Measurements from ENCODE around the gene CCDC70. TPM values are rescaled to one million over a fixed set of nuclear protein-coding genes. Genes with fewer than 3 reads are reported as not detected.

The CCDC70 gene
- total RNA-seq, 1 donor from 2014 or later: not detected

- TF ChIP-seq CTCF (IDR thresholded peaks at IDR 0.05): no peak
- Histone ChIP-seq H3K4me3 (no peak overlapping the region), H3K9me3 (no peaks in the 10 kb centered on the region), H3K4me1 (no peaks in the 10 kb centered on the region), H3K27ac (no peak overlapping the region), H3K36me3 (no peaks in the 10 kb centered on the region), H3K27me3 (no peaks in the 10 kb centered on the region)
- DNase-seq (ENCODE audit: low spot score in 2 of 2): no peak
- intact Hi-C loops (cut with DNase I): no loop called here
These were observed 30.2 kb upstream of the CCDC70 start for GRCh38 chr13:51831519-51831918.

GRCh38 chr13:51832471-51833152 is 29.2 kb upstream of the CCDC70 start:
- Histone ChIP-seq H3K4me1 (no peaks in the 10 kb centered on the region), H3K4me3 (no peak overlapping the region), H3K27ac (no peak overlapping the region), H3K9me3 (no peaks in the 10 kb centered on the region), H3K36me3 (no peaks in the 10 kb centered on the region), H3K27me3 (no peaks in the 10 kb centered on the region)
- DNase-seq (ENCODE audit: low spot score in 2 of 2): no peak
- intact Hi-C loops (cut with DNase I): no loop called here
- peak; percentile 18 to 53 (median 33) for TF ChIP-seq CTCF (IDR thresholded peaks at IDR 0.05)

GRCh38 chr13:51833980-51834379 is 27.8 kb upstream of the CCDC70 start:
- no peak for DNase-seq (ENCODE audit: low spot score in 2 of 2)
- H3K4me1 ChIP-seq: no peaks in the 10 kb centered on the region
- H3K9me3 ChIP-seq: no peaks in the 10 kb centered on the region
- no peak overlapping the region for H3K27ac ChIP-seq
- no peak overlapping the region for H3K4me3 ChIP-seq
- intact Hi-C loops (cut with DNase I): no loop called here
- no peak for TF ChIP-seq CTCF (IDR thresholded peaks at IDR 0.05)
- H3K27me3 ChIP-seq: no peaks in the 10 kb centered on the region
- no peaks in the 10 kb centered on the region for H3K36me3 ChIP-seq

GRCh38 chr13:51834581-51835171 is 27.1 kb upstream of the CCDC70 start:
- no peak for DNase-seq (ENCODE audit: low spot score in 2 of 2)
- Histone ChIP-seq H3K9me3 (no peaks in the 10 kb centered on the region), H3K27me3 (no peaks in the 10 kb centered on the region), H3K4me3 (no peak overlapping the region), H3K4me1 (no peaks in the 10 kb centered on the region), H3K36me3 (no peaks in the 10 kb centered on the region), H3K27ac (no peak overlapping the region)
- intact Hi-C loops (cut with DNase I): no loop called here
- no peak for TF ChIP-seq CTCF (IDR thresholded peaks at IDR 0.05)

GRCh38 chr13:51837016-51837415 is 24.8 kb upstream of the CCDC70 start:
- DNase-seq (ENCODE audit: low spot score in 2 of 2): no peak
- H3K27me3 ChIP-seq: no peaks in the 10 kb centered on the region
- no peaks in the 10 kb centered on the region for H3K36me3 ChIP-seq
- no peaks in the 10 kb centered on the region for H3K9me3 ChIP-seq
- intact Hi-C loops (cut with DNase I): no loop called here
- no peak overlapping the region for H3K4me3 ChIP-seq
- no peak for TF ChIP-seq CTCF (IDR thresholded peaks at IDR 0.05)
- no peak overlapping the region for H3K27ac ChIP-seq
- no peaks in the 10 kb centered on the region for H3K4me1 ChIP-seq

Measured in ascending aorta (tissue), 2 donors.